H9 (cell line): ENCODE results near the gene SOX1. TPM values are rescaled to one million over a fixed set of nuclear protein-coding genes. Genes with fewer than 3 reads are reported as not detected.

Experiments
- DNase-seq: peaks from one replicate; pipeline ENCODE4 v3.0.0-alpha.2; 2017
- H2AFZ ChIP-seq: one replicate; pipeline ENCODE4 v1.6.1; 2013; ENCODE audit warnings: mild to moderate bottlenecking, low read length, control low read depth, moderate library complexity
- H2AK5ac ChIP-seq: 2 replicates; pipeline ENCODE4 v1.6.1; 2013; ENCODE audit warnings: low read length, control low read depth, mixed read lengths; ENCODE audit not compliant: insufficient read length
- H2BK120ac ChIP-seq: one replicate; pipeline ENCODE4 v1.6.1; 2013; ENCODE audit warnings: low read depth, mild to moderate bottlenecking, low read length, control low read depth, inconsistent platforms; ENCODE audit not compliant: poor library complexity, severe bottlenecking
- H2BK12ac ChIP-seq: 2 replicates; pipeline ENCODE4 v1.6.1; 2013; ENCODE audit warnings: low read length, control low read depth, mixed read lengths, low read depth; ENCODE audit not compliant: insufficient read length
- H2BK15ac ChIP-seq: 2 replicates; pipeline ENCODE4 v1.6.1; 2013; ENCODE audit warnings: low read depth, low read length, control low read depth
- H2BK20ac ChIP-seq: one replicate; pipeline ENCODE4 v1.6.1; 2013; ENCODE audit warnings: low read depth, mild to moderate bottlenecking, low read length, control low read depth, inconsistent platforms; ENCODE audit not compliant: poor library complexity, severe bottlenecking
- H2BK5ac ChIP-seq: 2 replicates; pipeline ENCODE4 v1.6.1; 2013; ENCODE audit warnings: low read length, control low read depth, mixed read lengths; ENCODE audit not compliant: insufficient read length
- H3K14ac ChIP-seq: 2 replicates; pipeline ENCODE4 v1.6.1; 2013; ENCODE audit warnings: low read length, control low read depth; ENCODE audit not compliant: insufficient read depth
- H3K18ac ChIP-seq: 2 replicates; pipeline ENCODE4 v1.6.1; 2013; ENCODE audit warnings: low read depth, mild to moderate bottlenecking, mixed read lengths, low read length, control low read depth; ENCODE audit not compliant: insufficient read length
- H3K23ac ChIP-seq: 2 replicates; pipeline ENCODE4 v1.6.1; 2013; ENCODE audit warnings: low read length, control low read depth, mixed read lengths, low read depth; ENCODE audit not compliant: insufficient read length
- H3K23me2 ChIP-seq: 2 replicates; pipeline ENCODE4 v1.6.1; 2013; ENCODE audit warnings: low read depth, mild to moderate bottlenecking, mixed read lengths, low read length, control low read depth; ENCODE audit not compliant: insufficient read length, poor library complexity, severe bottlenecking
- H3K27ac ChIP-seq: 2 replicates; pipeline ENCODE4 v1.5.1; 2013; ENCODE audit warnings: low read length, control low read depth, mixed read lengths, low read depth; ENCODE audit not compliant: insufficient read length
- H3K27me3 ChIP-seq: 2 replicates; pipeline ENCODE4 v1.6.1; 2013; ENCODE audit warnings: low read length, control low read depth, inconsistent platforms; ENCODE audit not compliant: insufficient read depth
- H3K4ac ChIP-seq: 2 replicates; pipeline ENCODE4 v1.6.1; 2013; ENCODE audit warnings: low read depth, mild to moderate bottlenecking, control low read depth, inconsistent platforms, low read length, moderate library complexity
- H3K4me1 ChIP-seq: 2 replicates; pipeline ENCODE4 v1.6.1; 2013; ENCODE audit warnings: low read length, control low read depth, inconsistent platforms; ENCODE audit not compliant: insufficient read depth
- H3K4me2 ChIP-seq: 2 replicates; pipeline ENCODE4 v1.6.1; 2013; ENCODE audit warnings: low read length, control low read depth, mixed read lengths; ENCODE audit not compliant: insufficient read length, insufficient read depth
- H3K56ac ChIP-seq: 2 replicates; pipeline ENCODE4 v1.6.1; 2013; ENCODE audit warnings: low read depth, mild to moderate bottlenecking, mixed read lengths, low read length, control low read depth; ENCODE audit not compliant: insufficient read length
- H3K79me1 ChIP-seq: 2 replicates; pipeline ENCODE4 v1.6.1; 2013; ENCODE audit warnings: low read depth, mild to moderate bottlenecking, moderate library complexity, low read length, control low read depth, inconsistent platforms; ENCODE audit not compliant: insufficient read depth, poor library complexity, severe bottlenecking
- H3K79me2 ChIP-seq: 2 replicates; pipeline ENCODE4 v1.6.1; 2013; ENCODE audit warnings: low read length, control low read depth, inconsistent platforms; ENCODE audit not compliant: insufficient read depth
- H3K9ac ChIP-seq: 2 replicates; pipeline ENCODE4 v1.6.1; 2013; ENCODE audit warnings: low read length, control low read depth, mixed read lengths; ENCODE audit not compliant: insufficient read length; ENCODE audit errors: extremely low read depth
- H3K9me3 ChIP-seq: one replicate; pipeline ENCODE4 v1.6.1; 2013; ENCODE audit warnings: low read depth, low read length, inconsistent platforms; ENCODE audit not compliant: control insufficient read depth
- H3T11ph ChIP-seq: one replicate; pipeline ENCODE4 v1.6.1; 2013; ENCODE audit warnings: mild to moderate bottlenecking, low read length, control low read depth, inconsistent platforms
- H4K20me1 ChIP-seq: one replicate; pipeline ENCODE4 v1.6.1; 2013; ENCODE audit not compliant: control insufficient read depth, insufficient read length, insufficient read depth
- H4K5ac ChIP-seq: 2 replicates; pipeline ENCODE4 v1.6.1; 2013; ENCODE audit warnings: low read depth, mild to moderate bottlenecking, mixed read lengths, low read length, control low read depth; ENCODE audit not compliant: insufficient read length
- H4K8ac ChIP-seq: replicated peaks from 2 replicates; pipeline ENCODE4 v1.6.1; 2013; ENCODE audit warnings: low read length, control low read depth, mixed read lengths, low read depth; ENCODE audit not compliant: insufficient read length
- H4K91ac ChIP-seq: 2 replicates; pipeline ENCODE4 v1.6.1; 2013; ENCODE audit warnings: low read depth, mild to moderate bottlenecking, moderate library complexity, mixed read lengths, low read length, control low read depth; ENCODE audit not compliant: insufficient read length
- H3K27ac Mint-ChIP-seq, 3 experiments: 2 replicates in 2 of 3; 3 replicates in 1 of 3; pipeline ENCODE4 v1.8.0; 2020 to 2021; ENCODE audit warnings: mixed read lengths in 3 of 3, mild to moderate bottlenecking in 1 of 3, moderate library complexity in 1 of 3
- H3K27me3 Mint-ChIP-seq: 2 replicates; pipeline ENCODE4 v1.8.0; 2021; ENCODE audit warnings: low read depth, mild to moderate bottlenecking, moderate library complexity, mixed read lengths
- H3K36me3 Mint-ChIP-seq, 3 experiments: 2 replicates in 2 of 3; 3 replicates in 1 of 3; pipeline ENCODE4 v1.8.0; 2020 to 2021; ENCODE audit warnings: low read depth in 3 of 3, mixed read lengths in 3 of 3; ENCODE audit not compliant: insufficient read depth in 1 of 3
- H3K4me1 Mint-ChIP-seq, 2 experiments: 2 replicates each; pipeline ENCODE4 v1.8.0; 2020; ENCODE audit warnings: mixed read lengths in 2 of 2
- H3K4me3 Mint-ChIP-seq, 2 experiments: 2 replicates in 1 of 2; 3 replicates in 1 of 2; pipeline ENCODE4 v1.8.0; 2020 to 2021; ENCODE audit warnings: mild to moderate bottlenecking in 2 of 2, mixed read lengths in 2 of 2, moderate library complexity in 1 of 2
- H3K9me3 Mint-ChIP-seq, 2 experiments: 2 replicates in 1 of 2; 3 replicates in 1 of 2; pipeline ENCODE4 v1.8.0; 2020; ENCODE audit warnings: mild to moderate bottlenecking in 2 of 2, mixed read lengths in 2 of 2, moderate library complexity in 1 of 2
- CTCF ChIP-seq: fragments of 200-600 bp; sonication (generic); conservative IDR thresholded peaks from 3 replicates; pipeline ENCODE4 v1.8.0; 2021; ENCODE audit warnings: antibody characterized with exemption, mild to moderate bottlenecking
- WGBS: extraction: QIAGEN DNeasy Blood & Tissue Kit; methylation state at CpG from one replicate; pipeline ENCODE4 v1.1.7; 2013; ENCODE audit warnings: missing lambda C conversion rate, low lambda C conversion rate, mixed read lengths; ENCODE audit not compliant: insufficient read length; ENCODE audit errors: extremely low coverage; 5-methylcytosine and 5-hydroxymethylcytosine counted together
- total RNA-seq: library from RNA; stranded (reverse); gene quantifications from 2 replicates; pipeline ENCODE4 v1.2.1, GENCODE V29; 2021

The SOX1 gene
- total RNA-seq, 1 experiment from 2014 or later, result 0.17 TPM

DNA sequence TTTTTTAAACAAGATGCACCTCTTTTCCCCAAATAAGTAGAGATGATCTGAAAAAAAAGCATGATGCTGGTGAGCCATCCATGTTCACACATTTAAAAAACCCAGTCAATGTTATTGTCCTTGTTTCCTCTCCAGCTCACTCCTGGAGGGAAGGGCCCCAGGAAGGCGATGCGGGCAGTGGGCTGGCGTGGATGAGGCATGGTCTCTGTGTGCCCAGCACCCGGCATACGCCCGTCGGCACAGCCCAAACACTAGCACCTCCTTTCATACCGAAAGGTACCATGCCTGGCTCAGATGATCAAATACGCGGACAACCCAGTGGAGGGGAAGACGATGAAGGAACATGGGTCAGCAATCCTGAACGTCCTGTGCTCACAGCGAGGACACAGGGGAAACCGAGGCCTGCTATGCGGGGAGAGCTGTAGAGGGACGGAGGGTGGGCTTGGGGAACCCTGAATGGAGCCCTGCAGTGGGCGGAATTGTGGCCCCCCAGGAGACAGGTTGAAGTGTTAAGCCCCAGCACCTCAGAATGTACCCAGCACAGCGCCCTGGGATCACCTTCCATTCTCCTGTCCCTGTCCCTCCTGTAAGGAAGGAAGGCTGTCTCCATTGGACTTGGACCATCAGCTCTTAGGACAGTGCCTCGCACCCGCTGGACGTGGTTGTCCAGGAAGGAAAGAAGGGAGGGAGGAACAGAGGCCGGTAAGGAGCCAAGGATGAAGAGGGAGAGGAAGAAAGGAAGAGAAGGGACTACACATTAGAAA lies 49.4 kb downstream of the SOX1 start:
- Histone ChIP-seq H2BK5ac (no peak overlapping the region), H4K20me1 (no peaks in the 10 kb centered on the region), H3K4me1 (no peaks in the 10 kb centered on the region), H4K8ac (no peak overlapping the region), H2AK5ac (no peak overlapping the region), H3T11ph (no peak overlapping the region), H3K14ac (no peak overlapping the region), H3K79me2 (no peaks in the 10 kb centered on the region), H4K91ac (no peak overlapping the region), H3K79me1 (no peaks in the 10 kb centered on the region), H3K23ac (no peak overlapping the region), H2BK12ac (no peak overlapping the region), H3K27me3 (no peaks in the 10 kb centered on the region; the same call in 1 of the 2 replicates), H3K9ac (no peak overlapping the region), H3K4me2 (no peak overlapping the region), H3K18ac (no peak overlapping the region), H2BK15ac (no peak overlapping the region), H3K23me2 (no peaks in the 10 kb centered on the region), H2BK120ac (no peak overlapping the region), H3K9me3 (no peaks in the 10 kb centered on the region), H3K56ac (no peak overlapping the region), H3K4ac (no peak overlapping the region), H2AFZ (no peak overlapping the region), H4K5ac (no peak overlapping the region), H2BK20ac (no peak overlapping the region), H3K27ac (no peak overlapping the region)
- H3K27ac Mint-ChIP-seq, result no peak overlapping the region
- no CpG with 5 or more reads among the region's 22 CpGs for WGBS
- H3K9me3 Mint-ChIP-seq, result no peaks in the 10 kb centered on the region
- no peaks in the 10 kb centered on the region for H3K36me3 Mint-ChIP-seq
- peaks cover 75% of the 10 kb centered on the region for H3K27me3 Mint-ChIP-seq
- H3K4me3 Mint-ChIP-seq, result no peak overlapping the region
- DNase-seq, result no peak
- peaks cover 0 to 5% of the 10 kb centered on the region in 2 experiments; a peak in 2 of 4 replicates for H3K4me1 Mint-ChIP-seq
- no peak for TF ChIP-seq CTCF
